Measurements from ENCODE around the gene PPFIA4. TPM values are rescaled to one million over a fixed set of nuclear protein-coding genes. Genes with fewer than 3 reads are reported as not detected.

The PPFIA4 gene
- total RNA-seq, 1 experiment from 2014 or later = 21.1 TPM

- TF ChIP-seq STAT6 (CRISPR knock-in tag; conservative IDR thresholded peaks at IDR 0.05; ENCODE audit: low read depth) (no peak), MAX (CRISPR knock-in tag; IDR thresholded peaks at IDR 0.05) (peak; percentile 99), ZNF425 (CRISPR knock-in tag; conservative IDR thresholded peaks at IDR 0.05) (no peak), ZBTB43 (CRISPR knock-in tag; IDR thresholded peaks at IDR 0.05) (peak; percentile 70; the same call in 1 of the 2 replicates), FOXK1 (CRISPR knock-in tag; IDR thresholded peaks at IDR 0.05) (peak; percentile 86; the same call in 1 of the 2 replicates), ETV6 (CRISPR knock-in tag; IDR thresholded peaks at IDR 0.05) (peak; percentile 98), GRHL2 (CRISPR knock-in tag; IDR thresholded peaks at IDR 0.05; ENCODE audit: insufficient replicate concordance, severe bottlenecking) (no peak), ZNF317 (CRISPR knock-in tag; IDR thresholded peaks at IDR 0.05; ENCODE audit: borderline replicate concordance, low read depth) (peak; percentile 69), RELA (CRISPR knock-in tag; IDR thresholded peaks at IDR 0.05; ENCODE audit: borderline replicate concordance) (peak; percentile 96), NR2C2 (CRISPR knock-in tag; IDR thresholded peaks at IDR 0.05) (no peak), GABPB1 (CRISPR knock-in tag; IDR thresholded peaks at IDR 0.05) (no peak), ZNF416 (CRISPR knock-in tag; IDR thresholded peaks at IDR 0.05) (peak; percentile 81; the same call in 1 of the 2 replicates), RORB (CRISPR knock-in tag; IDR thresholded peaks at IDR 0.05) (no peak), ZNF671 (CRISPR knock-in tag; IDR thresholded peaks at IDR 0.05) (no peak), PRRX2 (CRISPR knock-in tag; IDR thresholded peaks at IDR 0.05) (peak; percentile 87), SOX15 (CRISPR knock-in tag; IDR thresholded peaks at IDR 0.05) (no peak), JUN (CRISPR knock-in tag; IDR thresholded peaks at IDR 0.05) (0 out of 2 replicates have a peak, but pooled peaks have one; percentile 15), ZNF532 (CRISPR knock-in tag; IDR thresholded peaks at IDR 0.05; ENCODE audit: borderline replicate concordance) (no peak), ZSCAN18 (CRISPR knock-in tag; IDR thresholded peaks at IDR 0.05) (0 out of 2 replicates have a peak, but pooled peaks have one; percentile 33), USF1 (CRISPR knock-in tag; IDR thresholded peaks at IDR 0.05) (peak; percentile 95), FOXP4 (CRISPR knock-in tag; IDR thresholded peaks at IDR 0.05) (peak; percentile 97), FOXP1 (CRISPR knock-in tag; IDR thresholded peaks at IDR 0.05; ENCODE audit: borderline replicate concordance) (peak; percentile 97), TEAD4 (CRISPR knock-in tag; IDR thresholded peaks at IDR 0.05) (peak; percentile 81), CBFB (CRISPR knock-in tag; IDR thresholded peaks at IDR 0.05; ENCODE audit: low read depth) (0 out of 2 replicates have a peak, but pooled peaks have one; percentile 60)
These were observed at the start of gene PPFIA4 (continued) for GRCh38 chr1:203026031-203026665.
